WTC11 (cell line): Measurements from ENCODE around the gene NDUFC2. TPM values are rescaled to one million over a fixed set of nuclear protein-coding genes. Genes with fewer than 3 reads are reported as not detected.

Source experiments
- ATAC-seq: fragments of 200-7000 bp; cut with Tn5 transposase; 2 replicates; pipeline ENCODE4 v1.10.0; 2021; ENCODE audit warnings: mild to moderate bottlenecking, moderate library complexity
- CTCF ChIA-PET: fragments of 300-600 bp; sonication (Branson Sonifier 250); formaldehyde crosslinking; loops from one replicate; lab custom pipeline; 2021; ENCODE audit warnings: antibody characterized with exemption; lab: Charles Lee
- POLR2A ChIA-PET: fragments of 350-600 bp; sonication (Branson Sonifier 250); formaldehyde crosslinking; loops from one replicate; lab custom pipeline; 2021; ENCODE audit warnings: antibody characterized with exemption; lab: Charles Lee
- DNase-seq: peaks from one replicate; pipeline ENCODE4 v3.0.0; 2021; ENCODE audit warnings: low spot score
- H3K27ac Mint-ChIP-seq: 2 replicates; pipeline ENCODE4 v1.8.0; 2021; ENCODE audit warnings: mixed read lengths
- H3K27me3 Mint-ChIP-seq: 2 replicates; pipeline ENCODE4 v1.8.0; 2021; ENCODE audit warnings: low read depth, mild to moderate bottlenecking, moderate library complexity, mixed read lengths
- H3K36me3 Mint-ChIP-seq: 2 replicates; pipeline ENCODE4 v1.8.0; 2021; ENCODE audit warnings: mixed read lengths
- H3K4me1 Mint-ChIP-seq: 2 replicates; pipeline ENCODE4 v1.8.0; 2022; ENCODE audit warnings: mixed read lengths
- H3K4me3 Mint-ChIP-seq: 2 replicates; pipeline ENCODE4 v1.8.0; 2021; ENCODE audit warnings: mild to moderate bottlenecking, moderate library complexity, mixed read lengths
- H3K9me3 Mint-ChIP-seq: 2 replicates; pipeline ENCODE4 v1.8.0; 2021; ENCODE audit warnings: mixed read lengths
- GABPB1 ChIP-seq: sonication (generic); formaldehyde crosslinking; IDR thresholded peaks from 2 replicates; pipeline ENCODE4 v1.8.1; 2023; ENCODE audit warnings: mild to moderate bottlenecking, missing genetic modification reagents
- IRF2 ChIP-seq: sonication (generic); formaldehyde crosslinking; IDR thresholded peaks from 2 replicates; pipeline ENCODE4 v1.8.0; 2022; ENCODE audit warnings: low read depth, missing genetic modification reagents, borderline replicate concordance
- MXD4 ChIP-seq: fragments of 250-450 bp; sonication (Bioruptor Pico); IDR thresholded peaks from 2 replicates; pipeline ENCODE4 v1.8.0; 2021; ENCODE audit warnings: mild to moderate bottlenecking, moderate library complexity, borderline replicate concordance
- MYBL2 ChIP-seq: sonication (generic); formaldehyde crosslinking; IDR thresholded peaks from 2 replicates; pipeline ENCODE4 v1.8.1; 2023; ENCODE audit warnings: mild to moderate bottlenecking, moderate library complexity, missing genetic modification reagents
- NFE2L1 ChIP-seq: sonication (generic); formaldehyde crosslinking; IDR thresholded peaks from 2 replicates; pipeline ENCODE4 v1.8.1; 2023; ENCODE audit warnings: missing genetic modification reagents
- NR1H2 ChIP-seq: sonication (generic); formaldehyde crosslinking; IDR thresholded peaks from 2 replicates; pipeline ENCODE4 v1.9.0; 2021; ENCODE audit warnings: mild to moderate bottlenecking, moderate library complexity, missing genetic modification reagents
- PRRX2 ChIP-seq: fragments of 250-450 bp; sonication (Bioruptor Pico); IDR thresholded peaks from 2 replicates; pipeline ENCODE4 v1.8.0; 2021; ENCODE audit warnings: mild to moderate bottlenecking
- total RNA-seq: library from RNA; stranded (reverse); gene quantifications from 3 replicates; pipeline ENCODE4 v1.2.3, GENCODE V29; 2021
- TF ChIP-seq, protein P1 (sequence below): sonication (generic); formaldehyde crosslinking; IDR thresholded peaks from 2 replicates; pipeline ENCODE4 v1.8.1; 2022; ENCODE audit warnings: mild to moderate bottlenecking, missing genetic modification reagents, moderate library complexity, borderline replicate concordance
- TF ChIP-seq, protein P2 (sequence below): sonication (generic); formaldehyde crosslinking; IDR thresholded peaks from 2 replicates; pipeline ENCODE4 v1.8.1; 2023; ENCODE audit warnings: mild to moderate bottlenecking, missing genetic modification reagents, borderline replicate concordance
- TF ChIP-seq, protein P3 (sequence below): sonication (generic); formaldehyde crosslinking; IDR thresholded peaks from 2 replicates; pipeline ENCODE4 v1.8.1; 2023; ENCODE audit warnings: mild to moderate bottlenecking, missing genetic modification reagents, moderate library complexity
- TF ChIP-seq, protein P4 (sequence below): fragments of 250-450 bp; sonication (Bioruptor Pico); conservative IDR thresholded peaks from 2 replicates; pipeline ENCODE4 v1.9.0; 2021; ENCODE audit warnings: mild to moderate bottlenecking
- TF ChIP-seq, protein P5 (sequence below): sonication (generic); formaldehyde crosslinking; IDR thresholded peaks from 2 replicates; pipeline ENCODE4 v1.8.1; 2023; ENCODE audit warnings: mild to moderate bottlenecking, missing genetic modification reagents
- TF ChIP-seq, protein P6 (sequence below): fragments of 250-450 bp; sonication (Bioruptor Pico); IDR thresholded peaks from 2 replicates; pipeline ENCODE4 v1.9.0; 2021; ENCODE audit warnings: mild to moderate bottlenecking

The NDUFC2 gene
- total RNA-seq, 1 experiment from 2014 or later: 215 TPM

DNA sequence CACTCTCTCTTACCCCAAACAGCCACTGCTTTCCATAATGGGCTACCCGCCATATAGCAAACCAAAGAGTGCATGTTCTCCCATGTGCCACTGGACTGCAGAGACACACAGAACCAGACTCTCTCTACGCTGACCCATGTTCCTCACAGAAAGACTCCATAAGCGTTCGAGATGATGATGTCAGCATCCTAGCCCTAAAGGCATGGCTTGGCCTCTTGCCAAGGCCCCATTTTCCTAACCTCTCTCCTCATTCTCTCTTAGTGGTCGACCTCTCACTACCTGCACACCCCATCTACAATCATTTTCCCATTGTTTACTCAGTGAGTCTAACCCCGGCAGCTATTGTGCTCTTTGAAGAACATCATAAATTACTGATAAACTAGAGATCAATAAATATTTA, 4.9 kb downstream of the NDUFC2 start (continued):
- TF ChIP-seq, protein P1, sequence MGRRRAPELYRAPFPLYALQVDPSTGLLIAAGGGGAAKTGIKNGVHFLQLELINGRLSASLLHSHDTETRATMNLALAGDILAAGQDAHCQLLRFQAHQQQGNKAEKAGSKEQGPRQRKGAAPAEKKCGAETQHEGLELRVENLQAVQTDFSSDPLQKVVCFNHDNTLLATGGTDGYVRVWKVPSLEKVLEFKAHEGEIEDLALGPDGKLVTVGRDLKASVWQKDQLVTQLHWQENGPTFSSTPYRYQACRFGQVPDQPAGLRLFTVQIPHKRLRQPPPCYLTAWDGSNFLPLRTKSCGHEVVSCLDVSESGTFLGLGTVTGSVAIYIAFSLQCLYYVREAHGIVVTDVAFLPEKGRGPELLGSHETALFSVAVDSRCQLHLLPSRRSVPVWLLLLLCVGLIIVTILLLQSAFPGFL (CRISPR knock-in tag): no peak
- TF ChIP-seq, protein P2, sequence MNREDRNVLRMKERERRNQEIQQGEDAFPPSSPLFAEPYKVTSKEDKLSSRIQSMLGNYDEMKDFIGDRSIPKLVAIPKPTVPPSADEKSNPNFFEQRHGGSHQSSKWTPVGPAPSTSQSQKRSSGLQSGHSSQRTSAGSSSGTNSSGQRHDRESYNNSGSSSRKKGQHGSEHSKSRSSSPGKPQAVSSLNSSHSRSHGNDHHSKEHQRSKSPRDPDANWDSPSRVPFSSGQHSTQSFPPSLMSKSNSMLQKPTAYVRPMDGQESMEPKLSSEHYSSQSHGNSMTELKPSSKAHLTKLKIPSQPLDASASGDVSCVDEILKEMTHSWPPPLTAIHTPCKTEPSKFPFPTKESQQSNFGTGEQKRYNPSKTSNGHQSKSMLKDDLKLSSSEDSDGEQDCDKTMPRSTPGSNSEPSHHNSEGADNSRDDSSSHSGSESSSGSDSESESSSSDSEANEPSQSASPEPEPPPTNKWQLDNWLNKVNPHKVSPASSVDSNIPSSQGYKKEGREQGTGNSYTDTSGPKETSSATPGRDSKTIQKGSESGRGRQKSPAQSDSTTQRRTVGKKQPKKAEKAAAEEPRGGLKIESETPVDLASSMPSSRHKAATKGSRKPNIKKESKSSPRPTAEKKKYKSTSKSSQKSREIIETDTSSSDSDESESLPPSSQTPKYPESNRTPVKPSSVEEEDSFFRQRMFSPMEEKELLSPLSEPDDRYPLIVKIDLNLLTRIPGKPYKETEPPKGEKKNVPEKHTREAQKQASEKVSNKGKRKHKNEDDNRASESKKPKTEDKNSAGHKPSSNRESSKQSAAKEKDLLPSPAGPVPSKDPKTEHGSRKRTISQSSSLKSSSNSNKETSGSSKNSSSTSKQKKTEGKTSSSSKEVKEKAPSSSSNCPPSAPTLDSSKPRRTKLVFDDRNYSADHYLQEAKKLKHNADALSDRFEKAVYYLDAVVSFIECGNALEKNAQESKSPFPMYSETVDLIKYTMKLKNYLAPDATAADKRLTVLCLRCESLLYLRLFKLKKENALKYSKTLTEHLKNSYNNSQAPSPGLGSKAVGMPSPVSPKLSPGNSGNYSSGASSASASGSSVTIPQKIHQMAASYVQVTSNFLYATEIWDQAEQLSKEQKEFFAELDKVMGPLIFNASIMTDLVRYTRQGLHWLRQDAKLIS (CRISPR knock-in tag): no peak

DNA sequence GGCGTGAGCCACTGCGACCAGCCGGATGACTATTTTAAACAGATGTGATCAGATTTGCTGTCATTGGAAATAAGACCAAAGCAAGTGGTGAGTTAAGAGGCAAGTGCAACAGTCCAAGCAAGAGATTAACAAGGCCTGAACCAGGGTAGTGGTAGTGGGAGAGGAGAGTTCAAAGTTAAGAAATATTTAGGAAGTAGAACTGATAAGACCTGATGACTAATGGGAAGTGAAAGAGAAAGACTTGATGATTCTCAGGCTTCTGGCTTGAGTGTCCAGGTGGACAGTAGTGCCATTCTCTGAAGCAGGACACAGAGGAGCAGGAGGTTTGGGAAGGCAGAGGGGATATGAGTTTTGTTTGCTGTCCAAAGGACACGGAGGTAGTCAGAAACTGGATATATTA, 7.2 kb downstream of the NDUFC2 start:
- H3K27me3 Mint-ChIP-seq: no peaks in the 10 kb centered on the region
- POLR2A ChIA-PET: no interaction called here
- ATAC-seq (no peak), DNase-seq (no peak)
- H3K36me3 Mint-ChIP-seq: peaks cover 38% of the 10 kb centered on the region
- TF ChIP-seq MXD4 (CRISPR knock-in tag) (no peak), GABPB1 (no peak), IRF2 (CRISPR knock-in tag) (no peak), NR1H2 (CRISPR knock-in tag) (no peak), PRRX2 (no peak), NFE2L1 (CRISPR knock-in tag) (no peak), MYBL2 (CRISPR knock-in tag) (no peak)
- TF ChIP-seq, protein P3, sequence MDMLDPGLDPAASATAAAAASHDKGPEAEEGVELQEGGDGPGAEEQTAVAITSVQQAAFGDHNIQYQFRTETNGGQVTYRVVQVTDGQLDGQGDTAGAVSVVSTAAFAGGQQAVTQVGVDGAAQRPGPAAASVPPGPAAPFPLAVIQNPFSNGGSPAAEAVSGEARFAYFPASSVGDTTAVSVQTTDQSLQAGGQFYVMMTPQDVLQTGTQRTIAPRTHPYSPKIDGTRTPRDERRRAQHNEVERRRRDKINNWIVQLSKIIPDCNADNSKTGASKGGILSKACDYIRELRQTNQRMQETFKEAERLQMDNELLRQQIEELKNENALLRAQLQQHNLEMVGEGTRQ (CRISPR knock-in tag): no peak
- TF ChIP-seq, protein P4, sequence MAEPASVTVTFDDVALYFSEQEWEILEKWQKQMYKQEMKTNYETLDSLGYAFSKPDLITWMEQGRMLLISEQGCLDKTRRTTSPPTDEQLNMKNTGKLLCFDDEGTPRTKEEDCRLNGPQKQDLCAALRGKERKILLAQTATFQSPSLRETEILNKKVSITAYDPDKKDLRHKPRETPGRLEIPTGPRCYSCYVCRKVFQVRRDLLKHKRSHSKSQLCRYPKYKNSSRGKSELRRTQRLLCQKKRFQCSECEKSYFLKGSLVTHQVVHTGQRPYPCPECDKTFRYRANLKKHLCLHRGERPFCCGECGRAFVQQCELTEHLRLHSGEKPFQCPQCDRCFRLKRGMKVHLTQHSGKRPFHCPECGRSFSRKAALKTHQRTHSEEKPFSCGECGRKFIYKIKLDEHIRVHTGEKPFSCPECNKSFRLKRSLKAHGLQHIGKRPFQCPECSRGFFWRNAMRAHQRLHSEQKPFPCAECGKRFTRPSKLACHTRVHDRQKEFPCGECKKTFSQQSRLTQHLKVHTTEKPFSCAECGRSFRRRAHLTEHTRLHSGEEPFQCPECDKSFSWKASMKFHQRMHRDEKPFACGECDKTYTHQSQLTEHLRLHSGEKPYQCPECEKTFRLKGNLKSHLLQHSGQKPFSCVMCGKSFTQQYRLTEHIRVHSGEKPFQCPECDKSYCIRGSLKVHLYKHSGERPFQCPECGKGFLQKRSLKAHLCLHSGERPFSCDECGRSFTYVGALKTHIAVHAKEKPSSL (CRISPR knock-in tag): no peak
- TF ChIP-seq, protein P5, sequence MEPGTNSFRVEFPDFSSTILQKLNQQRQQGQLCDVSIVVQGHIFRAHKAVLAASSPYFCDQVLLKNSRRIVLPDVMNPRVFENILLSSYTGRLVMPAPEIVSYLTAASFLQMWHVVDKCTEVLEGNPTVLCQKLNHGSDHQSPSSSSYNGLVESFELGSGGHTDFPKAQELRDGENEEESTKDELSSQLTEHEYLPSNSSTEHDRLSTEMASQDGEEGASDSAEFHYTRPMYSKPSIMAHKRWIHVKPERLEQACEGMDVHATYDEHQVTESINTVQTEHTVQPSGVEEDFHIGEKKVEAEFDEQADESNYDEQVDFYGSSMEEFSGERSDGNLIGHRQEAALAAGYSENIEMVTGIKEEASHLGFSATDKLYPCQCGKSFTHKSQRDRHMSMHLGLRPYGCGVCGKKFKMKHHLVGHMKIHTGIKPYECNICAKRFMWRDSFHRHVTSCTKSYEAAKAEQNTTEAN (CRISPR knock-in tag): no peak
- TF ChIP-seq, protein P6, sequence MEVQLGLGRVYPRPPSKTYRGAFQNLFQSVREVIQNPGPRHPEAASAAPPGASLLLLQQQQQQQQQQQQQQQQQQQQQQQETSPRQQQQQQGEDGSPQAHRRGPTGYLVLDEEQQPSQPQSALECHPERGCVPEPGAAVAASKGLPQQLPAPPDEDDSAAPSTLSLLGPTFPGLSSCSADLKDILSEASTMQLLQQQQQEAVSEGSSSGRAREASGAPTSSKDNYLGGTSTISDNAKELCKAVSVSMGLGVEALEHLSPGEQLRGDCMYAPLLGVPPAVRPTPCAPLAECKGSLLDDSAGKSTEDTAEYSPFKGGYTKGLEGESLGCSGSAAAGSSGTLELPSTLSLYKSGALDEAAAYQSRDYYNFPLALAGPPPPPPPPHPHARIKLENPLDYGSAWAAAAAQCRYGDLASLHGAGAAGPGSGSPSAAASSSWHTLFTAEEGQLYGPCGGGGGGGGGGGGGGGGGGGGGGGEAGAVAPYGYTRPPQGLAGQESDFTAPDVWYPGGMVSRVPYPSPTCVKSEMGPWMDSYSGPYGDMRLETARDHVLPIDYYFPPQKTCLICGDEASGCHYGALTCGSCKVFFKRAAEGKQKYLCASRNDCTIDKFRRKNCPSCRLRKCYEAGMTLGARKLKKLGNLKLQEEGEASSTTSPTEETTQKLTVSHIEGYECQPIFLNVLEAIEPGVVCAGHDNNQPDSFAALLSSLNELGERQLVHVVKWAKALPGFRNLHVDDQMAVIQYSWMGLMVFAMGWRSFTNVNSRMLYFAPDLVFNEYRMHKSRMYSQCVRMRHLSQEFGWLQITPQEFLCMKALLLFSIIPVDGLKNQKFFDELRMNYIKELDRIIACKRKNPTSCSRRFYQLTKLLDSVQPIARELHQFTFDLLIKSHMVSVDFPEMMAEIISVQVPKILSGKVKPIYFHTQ (CRISPR knock-in tag): no peak
- no peak overlapping the region for H3K27ac Mint-ChIP-seq
- CTCF ChIA-PET: no interaction called here
- H3K4me1 Mint-ChIP-seq: no peaks in the 10 kb centered on the region
- H3K4me3 Mint-ChIP-seq: no peak overlapping the region
- peaks cover 3% of the 10 kb centered on the region; the same call in 1 of the 2 replicates for H3K9me3 Mint-ChIP-seq
